IPS-NIHi7 (cell line): ENCODE data around the gene PPARGC1A.

Experiments used
- DNase-seq: peaks from one replicate; pipeline ENCODE4 v3.0.0; 2012; ENCODE audit warnings: mixed read lengths; ENCODE audit errors: extremely low spot score

PPARGC1A gene

DNA sequence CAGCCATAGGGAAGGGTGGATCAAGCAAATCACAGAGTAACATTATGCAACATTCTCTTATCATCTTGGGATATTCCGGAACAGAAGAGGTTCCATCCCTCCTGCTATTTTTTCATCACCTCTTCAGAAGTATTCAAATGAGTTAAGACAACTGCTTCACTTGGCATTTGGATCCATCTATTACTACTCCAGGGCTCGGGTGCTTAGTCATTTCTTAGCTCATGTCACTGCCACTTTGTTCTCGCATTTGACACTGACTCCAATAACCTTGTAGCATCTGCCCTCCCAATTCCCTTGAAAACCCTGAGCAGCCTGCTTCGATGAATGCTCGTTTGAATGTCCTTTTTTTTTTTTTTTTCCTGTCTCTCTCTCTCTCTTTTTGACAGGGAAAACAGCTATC, 114.9 kb downstream of the PPARGC1A start:
- no peak for DNase-seq

- no peak for DNase-seq
Observed at GRCh38 chr4:23773884-23774636, 115.8 kb downstream of the PPARGC1A start.

DNA sequence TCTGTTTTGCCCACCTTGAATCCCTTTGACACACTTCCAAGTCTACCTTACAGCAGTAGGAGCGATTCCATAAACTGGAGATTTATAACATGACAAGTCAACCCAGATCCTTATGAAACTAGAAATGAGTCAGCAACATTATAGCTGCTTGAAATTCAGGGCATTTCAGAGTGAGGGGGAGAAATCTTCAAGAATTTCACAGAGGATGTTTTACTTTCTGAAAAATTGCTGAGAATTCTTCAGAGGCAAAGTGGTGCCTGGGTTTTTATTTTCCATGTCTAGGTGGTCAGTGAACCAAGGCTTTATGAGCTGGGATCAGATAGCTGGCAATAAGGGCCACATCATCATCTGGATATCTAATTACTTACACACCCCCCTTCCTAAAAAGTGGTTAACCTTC, 119.8 kb downstream of the PPARGC1A start:
- DNase-seq = no peak

DNA sequence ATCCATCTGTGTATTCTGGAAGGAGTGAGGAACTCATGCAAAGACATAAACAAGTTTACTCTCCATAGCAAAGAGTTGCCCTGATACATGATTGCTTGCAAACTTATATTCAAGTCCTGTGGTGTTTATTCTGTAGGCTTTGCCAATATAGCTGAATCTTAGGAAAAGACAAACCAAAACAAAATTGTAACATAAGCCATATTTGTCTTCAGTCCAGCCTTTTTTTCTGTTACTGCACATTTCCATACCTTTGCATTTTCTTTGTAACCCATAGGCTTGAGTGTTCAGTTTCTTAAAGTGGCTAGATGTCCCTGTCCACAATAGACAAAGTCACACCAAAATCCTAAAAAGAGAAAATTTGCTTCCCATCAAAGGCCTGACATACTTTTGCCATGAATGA, 120.4 kb downstream of the PPARGC1A start:
- no peak for DNase-seq

- no peak for DNase-seq
Observed at GRCh38 chr4:23768541-23768940, 121.3 kb downstream of the PPARGC1A start.

DNA sequence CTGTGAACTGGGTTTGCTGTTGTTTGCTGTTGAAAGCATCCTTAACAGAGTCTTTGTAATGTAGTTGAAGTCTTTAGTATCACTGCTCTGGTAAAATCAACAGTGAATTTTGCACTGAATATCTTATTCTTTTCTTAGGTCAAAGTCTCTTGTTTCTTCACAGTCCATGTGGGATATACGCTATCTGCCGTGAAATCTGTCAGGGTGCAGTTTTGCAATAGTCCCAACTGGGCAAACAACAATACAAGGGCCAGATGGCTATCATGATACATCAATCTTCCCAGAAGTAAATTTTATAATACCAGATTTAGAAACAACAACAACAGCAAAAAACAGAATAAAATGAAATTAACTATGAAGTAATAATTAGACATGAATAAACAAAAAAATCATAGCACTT, 123.5 kb downstream of the PPARGC1A start:
- DNase-seq = no peak

DNA sequence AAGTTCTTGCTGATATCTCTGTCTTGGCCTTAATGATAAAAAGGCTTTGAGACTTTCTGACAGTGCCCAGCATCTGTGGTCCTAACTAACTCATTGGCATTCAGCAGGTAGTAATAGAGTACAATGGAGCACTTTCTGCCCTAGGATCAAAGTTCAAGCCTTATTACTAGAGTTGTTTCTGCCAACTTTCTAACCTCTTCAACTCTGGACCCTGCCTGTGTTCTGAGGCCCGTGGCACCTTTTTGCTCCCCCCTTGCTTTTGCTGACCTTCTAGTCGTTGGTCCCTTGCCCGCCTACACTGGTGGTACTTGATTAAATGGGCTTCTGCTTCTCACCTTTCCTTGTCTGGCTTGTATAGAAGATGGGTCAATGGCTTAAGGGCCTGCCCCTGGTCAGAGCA, 126.3 kb downstream of the PPARGC1A start:
- DNase-seq = no peak

GRCh38 chr4:23762551-23762950, 127.3 kb downstream of the PPARGC1A start:
- DNase-seq = no peak

DNA sequence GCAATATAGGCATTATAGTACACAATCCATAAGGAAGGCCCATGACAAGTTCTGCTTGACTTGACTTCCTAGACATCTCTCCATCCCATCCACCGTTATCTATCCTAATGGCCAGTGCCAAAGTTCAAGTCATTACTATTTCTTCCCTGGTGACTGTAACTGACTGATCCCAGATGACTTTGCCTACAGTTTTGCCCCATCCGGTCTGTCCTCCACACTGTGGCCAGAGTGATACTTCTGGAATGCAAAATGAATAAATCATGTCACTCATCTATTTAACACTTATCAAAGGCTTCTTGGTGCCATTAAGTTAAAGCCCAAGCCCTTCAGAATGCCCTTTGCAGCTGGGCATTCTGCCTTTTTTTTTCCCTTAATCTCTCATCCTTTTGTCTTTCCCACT, 130.8 kb downstream of the PPARGC1A start:
- DNase-seq = no peak

DNA sequence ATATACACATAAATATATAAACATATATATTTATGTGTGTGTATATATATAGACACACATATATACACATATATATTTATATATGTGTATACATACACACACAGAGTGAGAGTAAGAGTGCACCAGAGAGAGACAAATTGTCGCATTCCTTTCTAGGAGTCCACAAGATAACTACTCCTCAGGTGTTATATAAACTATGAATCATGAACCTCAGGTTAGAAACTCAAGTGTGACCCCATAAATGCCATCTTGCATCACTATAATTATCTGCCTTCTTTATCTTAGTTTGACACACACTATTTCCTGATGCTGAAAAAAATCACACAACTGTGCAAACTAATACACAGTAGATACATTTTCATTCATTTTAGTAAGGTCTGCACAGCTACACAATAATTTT, 135.2 kb downstream of the PPARGC1A start:
- no peak for DNase-seq

DNA sequence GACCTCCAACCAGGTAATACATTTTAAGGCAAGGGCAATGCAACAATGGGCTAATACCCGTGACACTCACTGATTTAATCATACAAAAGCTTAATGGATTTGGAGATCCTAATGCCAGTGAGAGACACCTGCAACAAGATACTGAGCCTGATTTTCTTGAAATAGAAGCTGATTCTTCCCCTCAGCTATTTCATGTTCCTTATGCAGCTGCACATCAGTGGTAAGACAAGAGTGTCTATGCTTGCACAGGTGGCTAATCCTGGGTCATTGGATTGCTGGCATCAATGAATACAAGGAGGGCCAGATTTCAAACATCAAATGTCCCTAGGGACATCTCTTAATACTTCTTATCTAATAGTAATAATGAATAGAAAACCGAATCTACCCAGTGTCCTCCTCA, 139.7 kb downstream of the PPARGC1A start:
- DNase-seq = no peak

- no peak for DNase-seq
Observed at GRCh38 chr4:23747281-23747735, 142.5 kb downstream of the PPARGC1A start.

DNA sequence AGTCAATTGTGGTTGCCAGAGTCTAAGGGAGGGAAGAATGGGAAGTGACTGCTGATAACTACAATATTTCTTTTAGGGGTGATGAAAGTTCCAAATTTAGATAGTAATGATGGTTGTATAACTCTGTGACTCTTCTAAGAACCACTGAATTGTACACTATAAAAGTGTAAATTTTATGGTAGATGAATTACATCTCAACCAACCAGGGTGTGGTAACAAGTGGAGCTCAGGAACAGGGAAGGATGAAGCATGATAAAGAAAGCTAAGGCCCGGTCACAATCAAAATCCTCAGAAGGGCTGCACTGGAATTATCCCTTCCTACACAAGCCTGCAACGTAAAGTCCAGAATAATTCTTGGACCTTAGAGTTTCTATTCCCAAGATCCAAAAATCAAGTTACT, 143.2 kb downstream of the PPARGC1A start:
- DNase-seq = no peak

DNA sequence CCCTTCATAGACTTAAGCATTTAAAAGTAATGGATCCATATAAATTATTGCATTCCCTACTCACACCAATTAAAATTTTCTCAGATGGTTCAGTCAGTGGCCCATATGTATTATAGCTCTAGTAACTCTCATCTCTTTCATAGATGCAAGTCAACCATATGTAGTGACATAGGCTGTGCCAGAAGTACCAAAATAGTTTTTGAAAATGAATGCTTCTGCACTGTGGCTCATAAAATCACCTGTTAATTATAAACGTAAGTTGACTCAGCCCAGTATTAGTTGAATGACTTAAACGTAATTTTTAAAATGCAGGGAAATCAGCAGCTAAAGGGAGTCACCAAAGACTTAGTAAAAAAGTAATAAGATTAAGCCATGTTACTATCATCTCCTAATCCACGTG, 143.8 kb downstream of the PPARGC1A start:
- DNase-seq = no peak

GRCh38 chr4:23745377-23745776, 144.5 kb downstream of the PPARGC1A start:
- no peak for DNase-seq
